ENCODE results near the gene CDH13.

Gene CDH13

DNA sequence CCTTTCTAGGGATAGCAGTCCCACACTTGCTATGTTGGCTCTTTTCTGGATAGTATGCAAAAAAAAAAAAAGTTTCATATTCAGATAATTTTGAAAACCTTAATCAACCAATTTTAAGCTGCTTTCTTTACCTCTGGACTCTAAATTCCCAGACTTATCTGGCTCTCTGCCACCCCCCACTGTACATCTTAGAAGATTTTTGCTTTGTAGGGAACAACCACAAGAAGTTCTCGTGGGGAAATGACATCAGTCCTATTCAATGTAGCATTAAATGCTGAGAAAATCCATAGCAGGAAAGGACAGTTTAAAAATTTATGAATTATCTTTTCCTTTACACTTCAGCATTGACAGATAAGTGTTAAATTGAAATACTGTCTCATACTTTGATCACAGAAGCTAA lies 618.3 kb downstream of the CDH13 start:
- TF ChIP-seq POLR2AphosphoS5 (IDR thresholded peaks at IDR 0.05; ENCODE audit: low read depth, low read length) (no peak), FOXP2 (optimal IDR thresholded peaks at IDR 0.05; ENCODE audit: borderline replicate concordance, extremely low read depth, extremely low read length, insufficient read depth) (no peak), SIN3A (IDR thresholded peaks at IDR 0.05; ENCODE audit: borderline replicate concordance, insufficient read depth, low read length) (no peak), TAF1 (IDR thresholded peaks at IDR 0.05; ENCODE audit: borderline replicate concordance, insufficient read depth, low read length) (no peak)
- TF ChIP-seq, protein P1, sequence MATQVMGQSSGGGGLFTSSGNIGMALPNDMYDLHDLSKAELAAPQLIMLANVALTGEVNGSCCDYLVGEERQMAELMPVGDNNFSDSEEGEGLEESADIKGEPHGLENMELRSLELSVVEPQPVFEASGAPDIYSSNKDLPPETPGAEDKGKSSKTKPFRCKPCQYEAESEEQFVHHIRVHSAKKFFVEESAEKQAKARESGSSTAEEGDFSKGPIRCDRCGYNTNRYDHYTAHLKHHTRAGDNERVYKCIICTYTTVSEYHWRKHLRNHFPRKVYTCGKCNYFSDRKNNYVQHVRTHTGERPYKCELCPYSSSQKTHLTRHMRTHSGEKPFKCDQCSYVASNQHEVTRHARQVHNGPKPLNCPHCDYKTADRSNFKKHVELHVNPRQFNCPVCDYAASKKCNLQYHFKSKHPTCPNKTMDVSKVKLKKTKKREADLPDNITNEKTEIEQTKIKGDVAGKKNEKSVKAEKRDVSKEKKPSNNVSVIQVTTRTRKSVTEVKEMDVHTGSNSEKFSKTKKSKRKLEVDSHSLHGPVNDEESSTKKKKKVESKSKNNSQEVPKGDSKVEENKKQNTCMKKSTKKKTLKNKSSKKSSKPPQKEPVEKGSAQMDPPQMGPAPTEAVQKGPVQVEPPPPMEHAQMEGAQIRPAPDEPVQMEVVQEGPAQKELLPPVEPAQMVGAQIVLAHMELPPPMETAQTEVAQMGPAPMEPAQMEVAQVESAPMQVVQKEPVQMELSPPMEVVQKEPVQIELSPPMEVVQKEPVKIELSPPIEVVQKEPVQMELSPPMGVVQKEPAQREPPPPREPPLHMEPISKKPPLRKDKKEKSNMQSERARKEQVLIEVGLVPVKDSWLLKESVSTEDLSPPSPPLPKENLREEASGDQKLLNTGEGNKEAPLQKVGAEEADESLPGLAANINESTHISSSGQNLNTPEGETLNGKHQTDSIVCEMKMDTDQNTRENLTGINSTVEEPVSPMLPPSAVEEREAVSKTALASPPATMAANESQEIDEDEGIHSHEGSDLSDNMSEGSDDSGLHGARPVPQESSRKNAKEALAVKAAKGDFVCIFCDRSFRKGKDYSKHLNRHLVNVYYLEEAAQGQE (IDR thresholded peaks at IDR 0.05; ENCODE audit: insufficient read depth in 1 of 2, low read depth in 2 of 2, low read length in 2 of 2), result no peak

DNA sequence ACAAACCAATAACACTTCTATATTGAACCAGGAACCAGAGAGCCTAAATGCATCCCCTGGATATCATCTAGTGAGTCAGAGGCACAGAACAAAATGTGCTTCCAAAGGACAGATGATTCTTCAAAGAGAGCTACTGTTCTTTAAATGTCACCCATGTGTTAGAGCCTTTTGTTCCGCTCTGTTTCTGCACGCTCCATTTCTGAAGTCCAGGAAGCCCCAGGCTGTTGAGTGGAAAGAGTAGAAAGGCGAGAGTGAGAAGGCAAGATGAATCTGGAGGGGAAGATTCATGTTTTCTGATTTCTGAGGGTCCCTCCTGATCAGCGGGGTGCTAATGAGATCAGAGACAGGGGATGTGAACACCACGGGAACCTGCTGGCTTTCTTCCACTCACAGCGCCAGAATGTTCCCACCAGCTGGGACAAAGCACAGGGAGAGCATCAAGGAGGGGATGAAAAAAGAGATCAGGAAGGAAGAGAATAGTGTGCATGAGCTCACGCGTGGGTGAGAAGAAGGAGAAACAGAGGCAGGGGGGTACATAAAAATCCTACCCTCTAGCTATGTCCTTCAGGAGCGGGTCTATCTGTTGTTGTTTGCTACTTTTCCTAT lies 621.1 kb downstream of the CDH13 start:
- no peak for TF ChIP-seq TAF1 (IDR thresholded peaks at IDR 0.05; ENCODE audit: borderline replicate concordance, insufficient read depth, low read length)
- no peak for TF ChIP-seq FOXP2 (optimal IDR thresholded peaks at IDR 0.05; ENCODE audit: borderline replicate concordance, extremely low read depth, extremely low read length, insufficient read depth)
- TF ChIP-seq POLR2AphosphoS5 (IDR thresholded peaks at IDR 0.05; ENCODE audit: low read depth, low read length), result no peak
- TF ChIP-seq, protein P1 (IDR thresholded peaks at IDR 0.05; ENCODE audit: insufficient read depth in 1 of 2, low read depth in 2 of 2, low read length in 2 of 2), result no peak

DNA sequence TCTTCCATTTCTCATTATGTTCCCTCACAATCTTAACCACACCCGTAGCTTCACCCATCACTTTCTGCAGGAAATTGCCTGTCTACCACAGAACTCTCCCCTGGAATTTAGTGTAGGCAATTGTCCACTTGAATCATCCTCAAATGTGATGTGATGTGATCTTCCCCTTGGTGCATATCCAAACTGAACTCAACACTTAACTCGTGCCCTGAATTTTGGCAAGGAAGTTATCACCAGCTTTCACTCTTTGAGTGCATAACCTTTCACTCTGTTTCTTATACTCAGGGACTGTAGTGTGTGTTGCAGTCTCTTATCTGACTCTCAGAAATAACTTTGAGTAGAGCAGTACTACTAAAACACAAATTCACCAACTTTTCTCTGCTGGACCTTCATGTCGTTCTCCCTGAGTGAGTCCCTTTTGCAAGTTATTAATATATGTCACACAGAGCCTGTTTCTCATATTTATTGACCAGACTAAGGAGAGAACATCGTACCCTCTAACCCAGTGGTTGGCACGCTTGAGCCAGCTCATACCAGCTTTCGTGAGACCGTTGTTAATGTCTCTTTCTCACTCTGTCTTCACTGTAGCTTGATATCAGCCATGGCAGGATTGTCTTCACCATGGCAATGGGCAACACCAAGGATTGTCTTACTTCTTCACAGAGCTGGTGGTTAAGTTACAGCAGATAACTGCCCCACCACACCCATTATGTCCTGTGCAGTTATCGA lies 622.1 kb downstream of the CDH13 start:
- TF ChIP-seq, protein P1 (IDR thresholded peaks at IDR 0.05; ENCODE audit: insufficient read depth in 1 of 2, low read depth in 2 of 2, low read length in 2 of 2), result no peak
- TF ChIP-seq POLR2AphosphoS5 (IDR thresholded peaks at IDR 0.05; ENCODE audit: low read depth, low read length) (no peak), TAF1 (IDR thresholded peaks at IDR 0.05; ENCODE audit: borderline replicate concordance, insufficient read depth, low read length) (no peak), SIN3A (IDR thresholded peaks at IDR 0.05; ENCODE audit: borderline replicate concordance, insufficient read depth, low read length) (no peak), FOXP2 (optimal IDR thresholded peaks at IDR 0.05; ENCODE audit: borderline replicate concordance, extremely low read depth, extremely low read length, insufficient read depth) (no peak)

DNA sequence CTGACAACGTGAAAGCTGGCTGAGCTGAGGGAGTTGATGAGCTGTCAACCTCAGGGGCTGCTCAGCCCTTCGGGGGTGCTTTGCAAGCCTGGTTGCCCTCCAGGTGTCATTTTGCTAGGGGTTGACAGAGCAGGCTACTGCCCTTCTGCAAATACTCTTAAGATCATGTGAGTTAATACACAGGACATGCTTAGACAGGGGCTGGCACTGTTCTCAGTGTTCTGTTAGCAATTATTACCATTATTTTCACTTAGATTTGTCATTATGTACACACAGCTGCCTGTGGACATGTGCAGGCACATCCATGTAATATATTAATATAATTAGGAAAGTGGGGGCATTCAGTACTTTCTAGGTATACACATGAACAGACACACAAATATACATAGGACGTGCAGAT lies 626.8 kb downstream of the CDH13 start:
- TF ChIP-seq FOXP2 (optimal IDR thresholded peaks at IDR 0.05; ENCODE audit: borderline replicate concordance, extremely low read depth, extremely low read length, insufficient read depth), result no peak
- TF ChIP-seq SIN3A (IDR thresholded peaks at IDR 0.05; ENCODE audit: borderline replicate concordance, insufficient read depth, low read length), result no peak
- TF ChIP-seq, protein P1 (IDR thresholded peaks at IDR 0.05; ENCODE audit: insufficient read depth in 1 of 2, low read depth in 2 of 2, low read length in 2 of 2), result no peak
- no peak for TF ChIP-seq TAF1 (IDR thresholded peaks at IDR 0.05; ENCODE audit: borderline replicate concordance, insufficient read depth, low read length)
- no peak for TF ChIP-seq POLR2AphosphoS5 (IDR thresholded peaks at IDR 0.05; ENCODE audit: low read depth, low read length)
